Ishikawa (cell line): ENCODE data around the gene SLC25A15.

Experiments
- EP300 ChIP-seq: IDR thresholded peaks from 2 replicates; pipeline ENCODE4 v1.6.1; 2012; ENCODE audit warnings: borderline replicate concordance
- FOXM1 ChIP-seq: IDR thresholded peaks from 2 replicates; pipeline ENCODE4 v1.6.1; 2012; ENCODE audit warnings: low read depth, borderline replicate concordance
- NFIC ChIP-seq: IDR thresholded peaks from 2 replicates; pipeline ENCODE4 v1.6.1; 2012
- TCF12 ChIP-seq: IDR thresholded peaks from 2 replicates; pipeline ENCODE4 v1.6.1; 2012; ENCODE audit warnings: low read depth
- TEAD4 ChIP-seq: IDR thresholded peaks from 2 replicates; pipeline ENCODE4 v1.6.1; 2012
- YY1 ChIP-seq: IDR thresholded peaks from 2 replicates; pipeline ENCODE4 v1.6.1; 2012; ENCODE audit warnings: low read depth

DNA sequence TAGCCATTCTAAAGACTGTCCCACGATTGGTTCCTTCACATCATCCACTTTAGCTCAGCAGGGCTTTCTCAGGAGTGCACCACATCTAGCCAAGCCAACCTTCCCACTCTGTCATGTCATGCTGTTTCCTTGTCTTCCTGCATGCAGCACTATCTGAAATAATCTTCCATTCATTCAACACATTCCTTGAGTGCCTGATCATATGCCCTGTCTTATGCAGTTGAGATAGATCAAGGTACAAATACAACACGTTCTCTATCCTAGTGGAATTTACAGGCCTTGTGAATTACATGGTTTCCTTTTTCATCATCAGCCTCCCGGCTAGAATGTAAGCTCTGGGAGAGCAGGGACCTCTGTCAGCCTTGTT, 11.6 kb upstream of the SLC25A15 start:
- TF ChIP-seq NFIC = no peak
- TF ChIP-seq TEAD4 = no peak
- no peak for TF ChIP-seq YY1
- no peak for TF ChIP-seq TCF12
- no peak for TF ChIP-seq EP300
- no peak for TF ChIP-seq FOXM1
